Measurements from ENCODE around the gene XYLT1. TPM values are rescaled to one million over a fixed set of nuclear protein-coding genes. Genes with fewer than 3 reads are reported as not detected.
"Not testable (repeated sequence)": the region's sequence is repeated elsewhere in the genome, so short reads cannot be mapped to it uniquely, and the experiment has no call there.

Gene XYLT1
- total RNA-seq, 1 donor from 2014 or later = 0.45 TPM

GRCh38 chr16:17493012-17493411, 22.3 kb upstream of the XYLT1 start:
- no peak for DNase-seq (ENCODE audit: low spot score)
- ATAC-seq = no peak

- no peak for DNase-seq (ENCODE audit: low spot score)
- ATAC-seq = no peak
Observed at GRCh38 chr16:17491140-17491662, 20.4 kb upstream of the XYLT1 start.

- ATAC-seq (no peak), DNase-seq (ENCODE audit: low spot score) (no peak)
Observed at GRCh38 chr16:17488506-17488905, 17.7 kb upstream of the XYLT1 start.

- no peak for ATAC-seq
Observed at GRCh38 chr16:17483351-17483750, 12.6 kb upstream of the XYLT1 start.

GRCh38 chr16:17482341-17482740, 11.6 kb upstream of the XYLT1 start:
- not testable (repeated sequence) for DNase-seq (ENCODE audit: low spot score); ATAC-seq

More at GRCh38 chr16:17483351-17483750, 12.6 kb upstream of the XYLT1 start:
- DNase-seq (ENCODE audit: low spot score) = no peak

- no peak for ATAC-seq
Observed at GRCh38 chr16:17481736-17482135, 11.0 kb upstream of the XYLT1 start.

GRCh38 chr16:17477260-17477545, 6.4 kb upstream of the XYLT1 start:
- DNase-seq (ENCODE audit: low spot score) = not testable (repeated sequence)

More at GRCh38 chr16:17481736-17482135, 11.0 kb upstream of the XYLT1 start:
- no peak for DNase-seq (ENCODE audit: low spot score)

GRCh38 chr16:17476414-17477259, 5.9 kb upstream of the XYLT1 start:
- no peak for DNase-seq (ENCODE audit: low spot score)
- ATAC-seq = peak; percentile 86

More at GRCh38 chr16:17477260-17477545, 6.4 kb upstream of the XYLT1 start:
- ATAC-seq = not testable (repeated sequence)

- ATAC-seq (no peak), DNase-seq (ENCODE audit: low spot score) (no peak)
Observed at GRCh38 chr16:17475104-17475503, 4.3 kb upstream of the XYLT1 start.

GRCh38 chr16:17474572-17474971, 3.8 kb upstream of the XYLT1 start:
- DNase-seq (ENCODE audit: low spot score) (no peak), ATAC-seq (no peak)

- no peak for DNase-seq (ENCODE audit: low spot score)
- ATAC-seq = no peak
Observed at GRCh38 chr16:17474037-17474436, 3.3 kb upstream of the XYLT1 start.

GRCh38 chr16:17471719-17472461, 1.1 kb upstream of the XYLT1 start:
- ATAC-seq = no peak
- DNase-seq (ENCODE audit: low spot score) = no peak

- ATAC-seq = peak; percentile 27
- DNase-seq (ENCODE audit: low spot score) = no peak
Observed at GRCh38 chr16:17470182-17470907, 415 bp downstream of the XYLT1 start.

GRCh38 chr16:17469741-17470181, 999 bp downstream of the XYLT1 start:
- ATAC-seq (peak; percentile 26), DNase-seq (ENCODE audit: low spot score) (no peak)

GRCh38 chr16:17469011-17469740, 1.6 kb downstream of the XYLT1 start:
- DNase-seq (ENCODE audit: low spot score) = no peak

GRCh38 chr16:17468611-17469010, 2.1 kb downstream of the XYLT1 start:
- ATAC-seq = no peak

More at GRCh38 chr16:17469011-17469740, 1.6 kb downstream of the XYLT1 start:
- peak; percentile 15 for ATAC-seq

GRCh38 chr16:17467923-17468540, 2.7 kb downstream of the XYLT1 start:
- ATAC-seq (peak; percentile 64), DNase-seq (ENCODE audit: low spot score) (no peak)

More at GRCh38 chr16:17468611-17469010, 2.1 kb downstream of the XYLT1 start:
- DNase-seq (ENCODE audit: low spot score) = no peak

- DNase-seq (ENCODE audit: low spot score) (no peak), ATAC-seq (no peak)
Observed at GRCh38 chr16:17466876-17467275, 3.9 kb downstream of the XYLT1 start.

GRCh38 chr16:17465460-17465859, 5.3 kb downstream of the XYLT1 start:
- ATAC-seq (no peak), DNase-seq (ENCODE audit: low spot score) (no peak)

- DNase-seq (ENCODE audit: low spot score) (no peak), ATAC-seq (no peak)
Observed at GRCh38 chr16:17463335-17463734, 7.4 kb downstream of the XYLT1 start.

Data from left lobe of liver (tissue), 2 donors.